ENCODE results near the gene DNHD1.

DNHD1 gene, protein sequence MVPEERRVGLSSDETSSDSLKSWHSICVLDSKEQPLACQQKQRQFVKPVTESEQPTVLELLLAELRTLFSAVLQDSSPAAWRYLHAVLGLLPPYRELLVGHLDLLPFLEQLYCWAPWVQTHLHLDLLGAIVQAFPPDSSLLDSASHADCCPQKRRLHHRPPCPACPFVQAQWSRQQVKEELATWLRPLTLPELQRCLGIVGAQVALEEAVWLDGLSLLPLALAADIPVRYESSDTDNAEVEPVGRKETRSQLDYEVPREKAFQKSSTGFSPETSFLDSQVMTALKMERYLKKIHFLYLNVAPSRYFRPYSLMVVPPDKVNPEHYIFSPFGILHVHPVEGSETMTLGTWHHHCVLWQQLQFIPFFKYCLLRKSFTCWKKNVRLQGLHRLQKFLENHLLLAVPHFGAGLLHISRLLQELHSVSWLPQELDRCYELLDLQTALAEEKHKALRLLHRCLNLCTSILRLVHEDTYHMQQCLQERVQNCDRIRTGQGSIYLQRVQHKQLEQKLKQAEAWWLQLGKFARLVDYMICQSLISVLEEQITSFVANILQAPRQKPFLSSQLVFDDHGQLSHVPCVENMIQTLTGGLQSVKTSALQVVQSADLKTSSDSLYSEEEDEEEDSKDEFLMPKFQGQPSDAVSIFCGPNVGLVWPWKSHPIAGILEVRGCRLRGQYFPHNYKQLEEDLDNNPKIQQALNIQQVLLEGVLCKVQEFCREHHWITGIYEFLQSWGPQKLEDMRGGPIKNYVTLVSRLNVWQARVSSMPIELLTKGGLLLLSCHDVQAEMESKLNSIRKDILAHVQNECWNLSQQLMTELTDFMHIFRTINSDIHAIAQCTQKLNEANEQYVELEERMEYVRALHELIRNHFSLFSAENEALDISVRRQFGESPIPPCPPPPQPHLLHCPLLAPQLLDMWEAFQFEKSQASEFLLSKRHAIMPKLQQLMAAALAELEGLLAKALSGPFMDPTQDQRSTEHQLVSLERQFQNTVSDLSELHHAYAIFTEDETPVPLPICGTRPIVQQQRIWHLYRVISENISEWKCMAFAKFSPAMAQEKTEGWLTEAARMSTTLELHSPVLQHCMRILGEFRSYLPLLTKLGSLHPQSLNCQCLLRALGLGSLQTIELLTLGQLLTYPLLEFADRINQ (N-terminal part only)

DNA sequence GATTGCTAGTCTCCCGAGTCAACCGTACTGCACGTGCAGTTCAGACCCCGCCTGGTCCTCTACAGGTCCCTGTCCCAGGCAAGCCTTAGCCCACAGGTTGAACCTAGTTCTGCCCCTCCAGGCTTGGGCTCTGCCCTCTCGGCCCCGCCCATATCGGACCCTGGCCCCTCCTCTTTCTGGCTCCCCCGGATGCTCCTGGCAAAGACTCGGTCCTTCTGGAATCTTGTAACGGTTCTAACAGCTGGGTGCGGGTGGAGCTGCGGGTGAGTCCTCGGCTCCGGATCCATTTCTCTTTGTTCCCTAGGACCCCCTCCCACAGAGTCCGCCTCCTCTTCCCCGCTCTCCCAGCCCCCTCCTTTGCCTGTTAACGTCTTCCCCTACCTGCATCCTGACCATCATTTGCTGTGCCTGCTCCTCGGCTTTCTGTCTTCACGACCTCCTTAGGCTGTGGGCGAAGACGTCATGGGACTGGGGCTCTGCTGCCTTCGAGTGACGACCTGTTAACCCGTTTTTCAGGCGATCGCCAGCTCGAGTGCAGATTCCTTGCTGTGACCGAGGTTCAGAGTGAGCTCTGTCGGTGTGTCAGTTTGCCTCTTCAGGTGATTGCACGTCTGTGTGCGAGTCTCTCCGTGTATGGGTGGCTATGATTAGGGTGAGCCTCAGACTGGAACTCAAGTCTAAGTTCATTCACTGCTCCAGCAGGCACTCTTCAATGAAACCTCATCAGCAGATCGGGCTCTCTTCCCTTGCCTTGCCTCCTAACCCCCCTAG is at the start of gene DNHD1:
Gene DNHD1 (plus strand): TSS at position 212 of the 771 bp plus-strand sequence. CDS start 936 bp downstream, outside the sequence.
- Mint-ChIP-seq H3K27ac (peak within 1 kb of the TSS; percentile 69), H3K27me3 (no peaks in the 10 kb centered on the region), H3K36me3 (peaks cover 6% of the 10 kb centered on the region), H3K4me3 (no peak within 1 kb of the TSS), H3K4me1 (peaks cover 37% of the 10 kb centered on the region), H3K9me3 (no peaks in the 10 kb centered on the region)

DNA sequence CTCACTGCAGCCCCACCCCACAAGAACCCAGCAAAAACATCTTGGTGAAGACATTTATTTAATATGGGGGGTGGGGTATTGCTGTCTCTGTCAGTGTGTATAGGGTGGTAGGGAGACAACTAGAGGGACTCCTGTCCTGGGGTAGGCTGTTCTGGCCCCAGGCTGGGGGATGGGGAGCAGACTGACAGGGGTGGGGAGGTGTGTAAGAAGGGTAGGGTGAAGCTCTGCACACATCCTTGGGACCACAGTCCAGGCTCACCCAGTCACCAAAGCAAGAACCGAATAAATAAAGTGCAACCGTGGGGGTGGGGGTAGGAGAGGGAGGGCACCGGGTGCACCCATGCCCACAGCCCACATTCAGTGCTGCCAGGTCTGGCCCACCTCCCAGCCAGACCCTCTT is 48.5 kb upstream of the DNHD1 start:
- H3K36me3 Mint-ChIP-seq = no peaks in the 10 kb centered on the region
- no peaks in the 10 kb centered on the region for H3K9me3 Mint-ChIP-seq
- H3K27ac Mint-ChIP-seq = no peak overlapping the region
- H3K4me1 Mint-ChIP-seq = no peaks in the 10 kb centered on the region
- H3K4me3 Mint-ChIP-seq = no peak overlapping the region
- H3K27me3 Mint-ChIP-seq = no peaks in the 10 kb centered on the region

DNA sequence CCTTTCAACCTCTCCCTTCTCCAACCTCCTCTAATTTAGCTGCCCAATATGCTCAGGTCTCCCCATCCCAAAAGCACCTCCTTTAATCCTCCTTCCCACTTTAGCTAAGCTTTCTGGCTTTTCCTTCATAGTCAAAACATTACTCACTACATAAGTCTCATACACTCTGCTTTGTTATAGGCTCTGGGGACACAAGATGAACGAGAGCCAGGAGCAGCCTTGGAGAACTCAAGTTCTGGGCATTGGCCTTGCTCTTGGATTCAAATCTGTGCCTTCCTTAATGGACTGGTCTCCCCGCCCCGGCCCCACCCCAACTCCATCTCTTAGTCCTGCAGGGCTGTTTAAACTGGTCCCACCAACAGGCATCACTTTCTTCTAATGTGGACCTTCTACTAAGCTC is 44.9 kb upstream of the DNHD1 start:
- no peak overlapping the region for H3K27ac Mint-ChIP-seq
- no peaks in the 10 kb centered on the region for H3K4me1 Mint-ChIP-seq

DNA sequence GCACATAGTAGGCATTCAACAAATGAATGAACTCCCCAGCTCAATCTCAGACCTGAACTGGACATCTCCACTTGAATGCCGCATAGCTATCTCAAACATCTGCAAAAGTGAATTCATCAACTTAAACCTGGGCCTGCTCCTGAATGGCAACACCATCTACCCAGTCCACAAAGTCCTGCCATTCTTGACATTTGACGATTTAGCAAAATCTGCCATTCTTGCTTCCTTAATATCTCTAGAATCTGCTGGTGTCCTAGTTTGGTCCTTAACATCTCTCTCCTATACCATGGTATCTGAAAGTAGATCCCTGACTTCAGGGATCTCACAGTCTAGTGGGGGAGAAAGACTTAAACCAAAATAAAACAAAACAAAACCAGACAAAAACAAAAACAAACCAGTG is 43.9 kb upstream of the DNHD1 start:
- H3K4me1 Mint-ChIP-seq = no peaks in the 10 kb centered on the region
- H3K27me3 Mint-ChIP-seq = no peaks in the 10 kb centered on the region
- H3K9me3 Mint-ChIP-seq = no peaks in the 10 kb centered on the region
- H3K27ac Mint-ChIP-seq = no peak overlapping the region
- H3K4me3 Mint-ChIP-seq = no peak overlapping the region
- H3K36me3 Mint-ChIP-seq = peaks cover 3% of the 10 kb centered on the region

More for the DNA sequence above, 44.9 kb upstream of the DNHD1 start:
- no peak overlapping the region for H3K4me3 Mint-ChIP-seq
- H3K36me3 Mint-ChIP-seq = peaks cover 3% of the 10 kb centered on the region
- no peaks in the 10 kb centered on the region for H3K27me3 Mint-ChIP-seq
- no peaks in the 10 kb centered on the region for H3K9me3 Mint-ChIP-seq

DNA sequence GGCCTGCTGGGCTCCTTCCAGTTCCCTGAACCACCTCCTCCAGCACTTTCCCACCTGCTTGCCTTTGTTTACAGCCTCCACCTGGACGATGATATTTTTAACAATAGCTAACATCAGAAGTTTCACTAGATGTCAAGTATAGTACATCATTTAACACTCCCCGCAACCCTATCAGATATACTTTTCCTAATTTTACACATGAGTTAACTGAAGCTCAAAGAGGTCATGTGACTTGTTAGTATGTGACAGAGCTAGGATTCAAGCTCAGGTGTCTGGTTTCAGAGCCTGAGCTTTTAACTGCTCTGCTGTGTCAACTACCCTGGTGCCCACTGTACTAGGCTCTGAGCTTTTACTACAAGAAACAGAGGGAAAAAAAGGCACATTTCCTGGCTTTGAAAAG is 42.0 kb upstream of the DNHD1 start:
- H3K27me3 Mint-ChIP-seq = no peaks in the 10 kb centered on the region
- H3K4me3 Mint-ChIP-seq = no peak overlapping the region
- H3K9me3 Mint-ChIP-seq = no peaks in the 10 kb centered on the region
- no peak overlapping the region for H3K27ac Mint-ChIP-seq
- H3K4me1 Mint-ChIP-seq = no peaks in the 10 kb centered on the region
- peaks cover 3% of the 10 kb centered on the region for H3K36me3 Mint-ChIP-seq

DNA sequence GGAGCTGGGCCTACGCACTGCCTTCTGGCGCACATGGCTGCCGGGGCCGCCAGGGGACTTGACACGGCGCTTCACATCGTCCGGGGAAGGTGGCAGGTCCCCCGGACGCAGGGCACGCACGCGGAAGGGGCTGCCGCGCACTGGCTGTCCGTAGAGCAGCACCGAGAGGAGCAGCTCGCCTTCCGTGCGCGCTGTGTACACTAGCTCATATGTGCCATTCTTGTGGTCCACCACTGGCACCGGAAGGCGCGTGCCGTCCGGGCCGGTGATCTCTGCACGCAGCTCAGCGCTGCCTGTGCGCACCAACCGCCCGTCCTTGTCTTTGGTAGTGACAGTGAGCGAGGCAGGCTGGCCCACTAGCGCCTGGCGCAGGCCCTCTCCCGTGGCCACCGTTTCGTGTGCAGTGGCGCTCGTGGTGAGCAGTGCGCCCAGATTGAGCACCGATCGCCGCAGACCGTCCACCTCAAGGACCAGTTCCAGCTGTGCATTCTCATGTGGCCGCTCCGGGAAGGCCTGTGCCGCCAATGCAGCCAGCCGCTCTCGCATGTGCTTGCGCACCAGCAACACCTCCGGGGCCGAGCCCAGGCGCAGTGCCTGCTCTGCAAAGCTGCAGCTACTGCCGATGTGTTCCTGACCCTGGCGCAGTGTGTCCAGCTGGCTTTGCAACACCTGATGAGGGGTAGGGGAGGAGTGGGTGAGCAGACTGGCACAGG is 40.6 kb upstream of the DNHD1 start:
- no peaks in the 10 kb centered on the region for H3K9me3 Mint-ChIP-seq
- no peaks in the 10 kb centered on the region for H3K27me3 Mint-ChIP-seq
- H3K36me3 Mint-ChIP-seq = peaks cover 3% of the 10 kb centered on the region
- H3K4me1 Mint-ChIP-seq = no peaks in the 10 kb centered on the region
- H3K27ac Mint-ChIP-seq = no peak overlapping the region
- H3K4me3 Mint-ChIP-seq = no peak overlapping the region

DNA sequence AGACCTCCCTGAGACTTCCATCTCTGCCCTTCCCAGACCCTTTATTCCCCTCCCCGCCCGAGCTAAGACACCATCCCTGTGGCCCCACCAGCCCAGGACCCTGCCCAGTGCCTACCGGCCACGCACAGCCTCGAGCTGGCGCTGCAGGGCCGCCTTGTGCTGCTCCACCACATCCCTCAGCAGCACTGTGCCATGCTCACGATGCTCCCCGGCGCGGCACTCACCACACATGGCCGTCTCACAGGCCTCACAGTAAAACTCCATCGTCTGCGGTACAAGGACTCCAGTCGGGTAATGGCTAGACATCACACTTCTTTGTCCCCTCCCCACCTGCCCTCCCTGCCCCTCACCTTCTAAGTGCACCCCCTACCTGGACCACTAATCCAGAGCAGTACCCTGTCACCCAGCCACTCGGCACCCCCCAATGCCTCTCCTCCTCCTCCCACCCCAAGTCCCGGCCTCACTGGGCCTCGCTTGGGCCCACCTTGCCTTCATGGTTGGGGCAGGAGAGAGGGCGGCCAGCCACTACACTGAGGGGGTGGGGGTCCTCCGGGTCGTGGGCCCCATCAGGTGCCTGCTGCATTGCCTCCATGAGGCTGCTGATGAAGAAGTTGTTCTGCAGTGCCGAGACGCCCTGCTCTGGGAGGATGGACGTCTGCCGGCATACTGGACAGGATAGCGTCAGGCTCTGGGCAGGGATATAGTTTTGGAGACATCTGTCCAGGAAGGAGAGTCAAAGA is 39.3 kb upstream of the DNHD1 start:
- Mint-ChIP-seq H3K27ac (no peak overlapping the region), H3K4me3 (no peak overlapping the region), H3K9me3 (no peaks in the 10 kb centered on the region), H3K27me3 (no peaks in the 10 kb centered on the region), H3K36me3 (peaks cover 3% of the 10 kb centered on the region), H3K4me1 (no peaks in the 10 kb centered on the region)

DNA sequence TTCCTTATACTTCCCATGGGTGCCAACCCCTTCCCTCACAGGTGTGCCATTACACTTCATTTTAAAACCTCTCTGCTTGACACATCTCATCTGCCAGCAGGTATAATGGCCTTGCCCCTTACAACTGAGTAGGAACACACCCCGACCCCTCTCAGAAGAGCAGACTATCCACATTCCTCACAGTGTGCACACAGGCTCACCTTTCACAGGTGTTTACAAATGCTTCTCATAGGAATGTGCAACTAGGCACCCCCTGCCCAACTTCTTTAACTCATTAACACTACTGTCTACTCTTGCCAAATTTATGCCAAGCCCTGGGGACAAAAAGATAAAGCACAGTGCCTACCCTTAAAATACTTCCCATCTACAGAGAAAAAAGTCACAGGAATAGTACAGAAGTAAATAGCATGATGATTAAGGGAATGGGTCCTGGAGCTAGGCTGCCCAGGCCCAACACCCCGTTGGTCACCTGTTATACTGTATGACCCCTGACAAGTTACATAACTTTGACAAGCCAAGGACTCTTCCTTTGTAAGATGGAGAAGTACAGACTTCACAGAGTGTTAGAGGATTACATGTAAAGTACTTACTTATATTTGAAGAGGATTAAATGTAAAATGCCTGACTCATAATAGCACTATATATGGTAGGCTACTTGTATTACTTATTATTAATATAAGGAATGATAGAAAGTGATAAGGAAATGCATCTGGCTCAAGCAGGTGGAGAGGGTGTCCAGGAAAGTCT is 38.6 kb upstream of the DNHD1 start:
- no peak overlapping the region for H3K4me3 Mint-ChIP-seq
- no peaks in the 10 kb centered on the region for H3K9me3 Mint-ChIP-seq
- H3K4me1 Mint-ChIP-seq = no peaks in the 10 kb centered on the region
- peaks cover 5% of the 10 kb centered on the region for H3K36me3 Mint-ChIP-seq
- no peaks in the 10 kb centered on the region for H3K27me3 Mint-ChIP-seq
- no peak overlapping the region for H3K27ac Mint-ChIP-seq

DNA sequence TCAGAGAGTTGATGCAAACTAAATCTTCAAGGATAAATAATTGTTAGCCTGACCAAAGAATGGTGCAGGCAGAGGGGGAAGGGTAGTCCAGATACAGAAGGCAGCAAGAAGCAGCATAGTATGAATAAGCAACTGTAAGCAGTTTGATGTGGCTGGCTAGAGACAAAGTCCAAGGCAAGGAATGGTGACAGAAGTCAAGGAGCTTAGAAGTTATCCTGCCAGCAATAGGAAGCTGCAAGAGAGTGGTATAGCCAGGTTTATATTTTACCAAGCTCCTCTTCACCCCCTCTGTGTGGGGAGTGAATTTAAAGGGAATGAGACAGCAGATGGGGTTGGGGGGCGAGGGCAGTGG is 38.0 kb upstream of the DNHD1 start:
- no peak overlapping the region for H3K4me3 Mint-ChIP-seq
- H3K27ac Mint-ChIP-seq = no peak overlapping the region
- no peaks in the 10 kb centered on the region for H3K27me3 Mint-ChIP-seq
- H3K9me3 Mint-ChIP-seq = no peaks in the 10 kb centered on the region
- H3K36me3 Mint-ChIP-seq = peaks cover 9% of the 10 kb centered on the region
- no peaks in the 10 kb centered on the region for H3K4me1 Mint-ChIP-seq

DNA sequence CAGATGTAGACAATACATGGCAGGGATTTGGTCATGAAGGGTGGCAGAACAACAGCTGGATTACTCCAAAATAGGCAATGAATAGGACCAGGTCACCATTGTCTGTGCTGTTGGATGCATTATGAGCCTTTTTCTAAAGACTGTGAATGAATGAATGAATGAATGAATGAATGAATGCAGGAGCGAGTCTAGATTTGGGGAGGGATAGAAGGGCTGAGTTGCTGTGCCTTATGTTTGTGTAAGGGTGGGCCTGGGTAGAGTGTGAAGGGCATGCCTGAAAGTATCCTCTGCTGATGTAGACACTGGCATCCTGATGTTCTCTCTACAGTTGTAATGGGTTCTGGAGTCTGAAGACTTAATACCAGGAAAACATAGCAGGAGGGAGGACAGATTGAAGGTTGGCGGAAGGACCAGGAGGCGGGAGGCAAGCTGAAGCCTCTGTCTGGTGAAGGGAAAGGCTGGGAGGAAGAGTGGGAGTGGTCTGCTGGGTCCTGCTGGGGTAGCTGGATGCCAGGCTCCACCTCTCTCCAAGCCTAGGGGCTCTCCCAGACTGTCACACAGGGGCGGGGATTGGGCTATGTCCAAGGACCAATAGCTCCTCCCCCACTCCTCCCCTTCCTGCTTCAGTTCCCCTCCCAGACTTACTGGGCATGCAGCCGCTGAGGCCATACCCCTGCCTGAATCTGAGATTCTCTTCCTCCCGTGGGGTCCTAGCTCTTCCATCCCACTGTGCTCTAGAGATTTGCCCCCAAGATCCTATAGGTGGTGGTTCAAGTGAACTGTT is 28.2 kb upstream of the DNHD1 start:
- H3K36me3 Mint-ChIP-seq = peaks cover 6% of the 10 kb centered on the region
- H3K4me1 Mint-ChIP-seq = peaks cover 17% of the 10 kb centered on the region
- no peak overlapping the region for H3K27ac Mint-ChIP-seq
- no peak overlapping the region for H3K4me3 Mint-ChIP-seq
- H3K27me3 Mint-ChIP-seq = no peaks in the 10 kb centered on the region
- no peaks in the 10 kb centered on the region for H3K9me3 Mint-ChIP-seq

DNA sequence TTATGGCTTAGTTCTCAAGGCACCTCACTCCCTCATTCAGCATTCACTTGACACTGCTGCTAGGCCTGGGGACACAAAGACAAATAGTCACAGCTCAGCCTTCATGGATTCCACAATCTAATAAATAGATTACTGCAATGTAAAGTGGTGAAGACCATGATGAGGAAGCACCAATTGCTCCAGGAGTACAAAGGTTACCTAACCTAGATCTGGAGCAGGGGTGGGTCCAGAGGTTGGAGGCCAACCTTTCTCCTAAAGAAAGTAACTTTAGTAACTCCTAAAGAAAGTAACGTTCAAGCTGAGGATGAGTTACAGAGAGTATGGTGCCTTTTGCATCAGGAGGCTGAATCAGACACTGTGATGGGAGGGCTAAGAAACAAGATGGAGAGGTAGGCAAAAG is 27.5 kb upstream of the DNHD1 start:
- Mint-ChIP-seq H3K9me3 (no peaks in the 10 kb centered on the region), H3K36me3 (peaks cover 6% of the 10 kb centered on the region), H3K4me3 (no peak overlapping the region), H3K27me3 (no peaks in the 10 kb centered on the region), H3K4me1 (peaks cover 24% of the 10 kb centered on the region), H3K27ac (no peak overlapping the region)

DNA sequence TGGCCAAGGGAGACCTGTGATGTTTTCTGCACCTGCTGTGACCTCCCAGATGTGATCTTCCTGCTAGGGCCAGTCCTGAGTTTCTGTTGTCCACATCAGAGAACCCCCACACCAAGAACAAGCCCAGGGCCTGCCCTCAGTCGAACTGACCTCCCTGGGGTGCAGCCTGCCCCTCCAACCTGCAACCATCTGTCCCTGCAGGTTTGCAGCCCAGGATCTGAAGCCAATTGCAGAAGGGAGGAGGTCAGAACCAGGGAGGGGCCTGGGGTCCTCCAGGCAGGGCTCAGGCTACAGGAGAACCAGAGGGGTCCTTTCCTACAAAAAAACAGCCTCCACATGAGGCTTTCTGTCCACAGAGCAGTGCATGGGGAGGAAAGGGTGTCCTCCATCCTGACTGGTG is 24.1 kb upstream of the DNHD1 start:
- peak overlapping the region; percentile 77 for H3K4me3 Mint-ChIP-seq
- no peaks in the 10 kb centered on the region for H3K9me3 Mint-ChIP-seq
- H3K27ac Mint-ChIP-seq = no peak overlapping the region
- H3K4me1 Mint-ChIP-seq = peaks cover 30% of the 10 kb centered on the region
- H3K36me3 Mint-ChIP-seq = peaks cover 1% of the 10 kb centered on the region
- H3K27me3 Mint-ChIP-seq = no peaks in the 10 kb centered on the region
